Breast epithelium (tissue), 4 donors: ENCODE measurements around the gene SFXN3. TPM values are rescaled to one million over a fixed set of nuclear protein-coding genes. Genes with fewer than 3 reads are reported as not detected.
A peak's percentile ranks its signal among the peaks of the same experiment; 100 is the strongest.

Experiments used
- DNase-seq, 2 donors: peaks; one replicate each; pipeline ENCODE4 v3.0.0-alpha.2; 2019; ENCODE audit warnings: low spot score in 2 of 2
- H3K27ac ChIP-seq, 2 donors: fragments of 200-600 bp; sonication (generic) in 1 of 2; one replicate each; pipeline ENCODE4 v1.5.1; 2016 to 2019; ENCODE audit warnings: mild to moderate bottlenecking in 1 of 2
- H3K27me3 ChIP-seq, 2 donors: fragments of 200-600 bp; sonication (generic) in 1 of 2; one replicate each; pipeline versions ENCODE4 v1.5.1 to v1.6.0; 2017 to 2019; ENCODE audit warnings: control low read depth in 1 of 2, mild to moderate bottlenecking in 1 of 2
- H3K36me3 ChIP-seq: fragments of 200-600 bp; one replicate; pipeline ENCODE4 v1.5.1; 2019
- H3K4me1 ChIP-seq, 2 donors: fragments of 200-600 bp; sonication (generic); one replicate each; pipeline ENCODE4 v1.5.1; 2016 to 2019; ENCODE audit warnings: control low read depth in 1 of 2
- H3K4me3 ChIP-seq, 3 donors: fragments of 200-600 bp; sonication (generic); 1 replicate in 2 of 3; 2 replicates in 1 of 3; pipeline ENCODE4 v1.5.1; 2016 to 2019; ENCODE audit warnings: mild to moderate bottlenecking in 3 of 3, moderate library complexity in 2 of 3
- H3K9me3 ChIP-seq, 2 donors: fragments of 200-600 bp; sonication (generic) in 1 of 2; one replicate each; pipeline ENCODE4 v1.5.1; 2016 to 2019; ENCODE audit warnings: control low read depth in 1 of 2
- CTCF ChIP-seq, 3 donors: fragments of 450-650 bp; IDR thresholded peaks; one replicate each; pipeline ENCODE4 v1.5.1; 2016 to 2017; ENCODE audit warnings: antibody characterized with exemption in 3 of 3, mild to moderate bottlenecking in 3 of 3, moderate library complexity in 3 of 3
- POLR2A ChIP-seq: fragments of 450-650 bp; IDR thresholded peaks from one replicate; pipeline ENCODE4 v1.6.1; 2016; ENCODE audit warnings: antibody characterized with exemption, mild to moderate bottlenecking, moderate library complexity
- POLR2AphosphoS5 ChIP-seq, 3 donors: sonication (generic); formaldehyde crosslinking; IDR thresholded peaks; one replicate each; pipeline ENCODE4 v1.6.1; 2017; ENCODE audit warnings: antibody characterized with exemption in 3 of 3
- intact Hi-C: fragments of 100-400 bp; cut with DNase I; formaldehyde crosslinking; loops from one replicate; pipeline ENCODE4 v1.15.1; 2023; ENCODE audit warnings: low total_unique reads
- total RNA-seq, 3 donors: library from RNA; depleted of rRNA; stranded (reverse); fragments of >200 nt; gene quantifications; one replicate each; pipeline ENCODE4 v1.1.0, GENCODE V29; 2016

The SFXN3 gene
- total RNA-seq, 3 donors from 2014 or later, result 63.7 to 90.4 (median 75.7) TPM

- no peak for DNase-seq
- no peaks in the 10 kb centered on the region for H3K27me3 ChIP-seq
- intact Hi-C loops, result no loop called here
- H3K9me3 ChIP-seq, result no peaks in the 10 kb centered on the region
- peaks cover 5% of the 10 kb centered on the region in 2 donors for H3K4me1 ChIP-seq
- TF ChIP-seq POLR2AphosphoS5 (IDR thresholded peaks at IDR 0.05), result no peak
- no peak for TF ChIP-seq POLR2A
- no peak for TF ChIP-seq CTCF (IDR thresholded peaks at IDR 0.05)
- no peak overlapping the region for H3K4me3 ChIP-seq
- no peak overlapping the region for H3K27ac ChIP-seq
- no peaks in the 10 kb centered on the region for H3K36me3 ChIP-seq
Measured at GRCh38 chr10:101027106-101027720, 3.8 kb upstream of the SFXN3 start.

GRCh38 chr10:101028446-101029337 is 2.3 kb upstream of the SFXN3 start:
- H3K4me3 ChIP-seq, result no peak overlapping the region
- DNase-seq, result no peak
- H3K4me1 ChIP-seq, result peaks cover 5% of the 10 kb centered on the region in 2 donors
- intact Hi-C loops, result no loop called here
- no peak overlapping the region for H3K27ac ChIP-seq
- H3K9me3 ChIP-seq, result no peaks in the 10 kb centered on the region
- no peaks in the 10 kb centered on the region for H3K27me3 ChIP-seq
- TF ChIP-seq POLR2A, result no peak
- TF ChIP-seq CTCF (IDR thresholded peaks at IDR 0.05), result no peak
- no peak for TF ChIP-seq POLR2AphosphoS5 (IDR thresholded peaks at IDR 0.05)
- no peaks in the 10 kb centered on the region for H3K36me3 ChIP-seq

GRCh38 chr10:101029520-101030295 is 1.3 kb upstream of the SFXN3 start:
- no peak overlapping the region for H3K27ac ChIP-seq
- DNase-seq, result no peak
- H3K36me3 ChIP-seq, result no peaks in the 10 kb centered on the region
- no peak overlapping the region for H3K4me3 ChIP-seq
- H3K4me1 ChIP-seq, result peaks cover 5% of the 10 kb centered on the region in 2 donors
- TF ChIP-seq CTCF (IDR thresholded peaks at IDR 0.05), result no peak
- TF ChIP-seq POLR2AphosphoS5 (IDR thresholded peaks at IDR 0.05), result no peak
- no peak for TF ChIP-seq POLR2A
- no peaks in the 10 kb centered on the region for H3K27me3 ChIP-seq
- no peaks in the 10 kb centered on the region for H3K9me3 ChIP-seq
- intact Hi-C loops, result no loop called here

- Histone ChIP-seq H3K9me3 (no peaks in the 10 kb centered on the region), H3K36me3 (no peaks in the 10 kb centered on the region), H3K4me1 (peaks cover 5% of the 10 kb centered on the region in 2 donors), H3K27me3 (no peaks in the 10 kb centered on the region), H3K27ac (peak overlapping the region; percentile 95 to 100), H3K4me3 (peak overlapping the region; percentile 85 to 93 (median 86))
- no peak for DNase-seq
- intact Hi-C loops, result no loop called here
- TF ChIP-seq POLR2A (no peak), POLR2AphosphoS5 (IDR thresholded peaks at IDR 0.05) (no peak), CTCF (IDR thresholded peaks at IDR 0.05) (no peak)
Measured at GRCh38 chr10:101030496-101031127, 422 bp upstream of the SFXN3 start.
